SIG-M5 (cell line): ENCODE data around the gene CSRNP2.
"Not testable (repeated sequence)": the region's sequence is repeated elsewhere in the genome, so short reads cannot be mapped to it uniquely, and the experiment has no call there.

Experiments
- DNase-seq: peaks from one replicate; lab custom pipeline; 2025; lab: John Stamatoyannopoulos, UW

CSRNP2 gene

GRCh38 chr12:51028126-51028812 lies 55.1 kb downstream of the CSRNP2 start:
- DNase-seq: peak; percentile 45

- no peak for DNase-seq
Observed at GRCh38 chr12:51027342-51027835, 56.0 kb downstream of the CSRNP2 start.

GRCh38 chr12:51025836-51026638 lies 57.4 kb downstream of the CSRNP2 start, which contains the start of gene SLC11A2:
SLC11A2 (minus strand) TSS chr12:51026384; CDS start chr12:51010728, 15,656 bp downstream.
- DNase-seq: peak; percentile 9

GRCh38 chr12:51025338-51025835 lies 58.0 kb downstream of the CSRNP2 start:
- DNase-seq: no peak

- no peak for DNase-seq
Observed at GRCh38 chr12:51023625-51024382, 59.6 kb downstream of the CSRNP2 start.

GRCh38 chr12:51021694-51022093 lies 61.7 kb downstream of the CSRNP2 start:
- no peak for DNase-seq

- no peak for DNase-seq
Observed at GRCh38 chr12:51020448-51021182, 62.8 kb downstream of the CSRNP2 start.

GRCh38 chr12:51019927-51020326 lies 63.5 kb downstream of the CSRNP2 start:
- DNase-seq: no peak

GRCh38 chr12:51018956-51019355 lies 64.4 kb downstream of the CSRNP2 start:
- no peak for DNase-seq

GRCh38 chr12:51017452-51017851 lies 65.9 kb downstream of the CSRNP2 start:
- no peak for DNase-seq

GRCh38 chr12:51014467-51014866 lies 68.9 kb downstream of the CSRNP2 start:
- not testable (repeated sequence) for DNase-seq

GRCh38 chr12:51013441-51013840 lies 70.0 kb downstream of the CSRNP2 start:
- DNase-seq: no peak

- no peak for DNase-seq
Observed at GRCh38 chr12:51012570-51013236, 70.7 kb downstream of the CSRNP2 start.

GRCh38 chr12:51011955-51012354 lies 71.4 kb downstream of the CSRNP2 start:
- DNase-seq: no peak
